ENCODE data around the gene TXLNA. TPM values are rescaled to one million over a fixed set of nuclear protein-coding genes. Genes with fewer than 3 reads are reported as not detected.
A peak's percentile ranks its signal among the peaks of the same experiment; 100 is the strongest.

TXLNA gene
- total and polyA plus RNA-seq, 2 experiments from 2014 or later, result 15.2 to 52.1 TPM

DNA sequence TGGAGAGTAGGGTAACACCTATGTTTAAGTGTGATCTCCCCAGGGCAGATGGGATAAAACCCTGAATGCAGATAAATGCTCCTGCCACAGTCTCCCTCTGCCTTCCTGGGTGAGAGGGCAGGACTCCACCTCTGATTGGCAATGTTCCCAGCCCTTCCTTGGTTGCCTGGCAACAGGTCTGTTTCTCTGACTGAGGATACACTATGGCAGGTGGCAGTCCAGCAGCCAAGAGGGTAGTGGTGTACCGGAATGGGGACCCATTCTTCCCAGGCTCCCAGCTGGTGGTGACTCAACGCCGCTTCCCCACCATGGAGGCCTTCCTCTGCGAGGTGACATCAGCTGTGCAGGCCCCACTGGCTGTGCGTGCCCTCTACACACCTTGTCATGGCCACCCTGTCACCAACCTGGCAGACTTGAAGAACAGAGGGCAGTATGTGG lies 29.4 kb downstream of the TXLNA start, which contains the start of gene DCDC2B:
DCDC2B (plus strand) TSS at position 199 of the 438 bp plus-strand sequence; CDS start at position 204, 5 bp downstream.
- H3K79me2 ChIP-seq (replicated peaks; ENCODE audit: insufficient read depth), result no peaks in the 10 kb centered on the region
- Mint-ChIP-seq H3K27me3 (ENCODE audit: insufficient read depth, low read depth, poor library complexity) (peaks cover 32% of the 10 kb centered on the region), H3K4me1 (peaks cover 6% of the 10 kb centered on the region), H3K36me3 (ENCODE audit: low read depth) (peaks cover 14% of the 10 kb centered on the region; the same call in 2 of the 3 replicates), H3K27ac (peak within 1 kb of the TSS; percentile 36; the same call in 1 of the 2 replicates), H3K9me3 (no peaks in the 10 kb centered on the region), H3K4me3 (no peak within 1 kb of the TSS)
- ATAC-seq (no peak), DNase-seq (ENCODE audit: low spot score) (peak; percentile 33)
- H3K27me3 ChIP-seq (ENCODE audit: insufficient read depth), result peaks cover 10% of the 10 kb centered on the region; the same call in 1 of the 2 replicates
- H3F3A ChIP-seq (replicated peaks; ENCODE audit: low read depth), result peaks cover 5% of the 10 kb centered on the region; the same call in 1 of the 2 replicates
- H3K4me3 ChIP-seq, result no peak within 1 kb of the TSS
- H3K36me3 ChIP-seq (ENCODE audit: insufficient read depth), result no peaks in the 10 kb centered on the region
- H3K4me2 ChIP-seq, result no peak within 1 kb of the TSS
- no peaks in the 10 kb centered on the region for H3K9me2 ChIP-seq (ENCODE audit: insufficient read depth)
- H3K4me1 ChIP-seq (ENCODE audit: insufficient read depth), result 0 out of 2 replicates have a peak, but pooled peaks cover 4% of the 10 kb centered on the region
- H4K20me1 ChIP-seq (replicated peaks; ENCODE audit: insufficient read depth), result no peaks in the 10 kb centered on the region
- H3K27ac ChIP-seq (ENCODE audit: low read depth), result no peak within 1 kb of the TSS
- TF ChIP-seq POLR2AphosphoS5 (IDR thresholded peaks at IDR 0.05; ENCODE audit: low read depth) (no peak), JUNB (IDR thresholded peaks at IDR 0.05; ENCODE audit: unreplicated experiment) (no peak), CREB1 (CRISPR knock-in tag; IDR thresholded peaks at IDR 0.05; ENCODE audit: low read depth) (no peak), NANOG (IDR thresholded peaks at IDR 0.05; ENCODE audit: borderline replicate concordance) (no peak), ZNF114 (CRISPR knock-in tag; IDR thresholded peaks at IDR 0.05) (no peak)
- TF ChIP-seq, protein P1, sequence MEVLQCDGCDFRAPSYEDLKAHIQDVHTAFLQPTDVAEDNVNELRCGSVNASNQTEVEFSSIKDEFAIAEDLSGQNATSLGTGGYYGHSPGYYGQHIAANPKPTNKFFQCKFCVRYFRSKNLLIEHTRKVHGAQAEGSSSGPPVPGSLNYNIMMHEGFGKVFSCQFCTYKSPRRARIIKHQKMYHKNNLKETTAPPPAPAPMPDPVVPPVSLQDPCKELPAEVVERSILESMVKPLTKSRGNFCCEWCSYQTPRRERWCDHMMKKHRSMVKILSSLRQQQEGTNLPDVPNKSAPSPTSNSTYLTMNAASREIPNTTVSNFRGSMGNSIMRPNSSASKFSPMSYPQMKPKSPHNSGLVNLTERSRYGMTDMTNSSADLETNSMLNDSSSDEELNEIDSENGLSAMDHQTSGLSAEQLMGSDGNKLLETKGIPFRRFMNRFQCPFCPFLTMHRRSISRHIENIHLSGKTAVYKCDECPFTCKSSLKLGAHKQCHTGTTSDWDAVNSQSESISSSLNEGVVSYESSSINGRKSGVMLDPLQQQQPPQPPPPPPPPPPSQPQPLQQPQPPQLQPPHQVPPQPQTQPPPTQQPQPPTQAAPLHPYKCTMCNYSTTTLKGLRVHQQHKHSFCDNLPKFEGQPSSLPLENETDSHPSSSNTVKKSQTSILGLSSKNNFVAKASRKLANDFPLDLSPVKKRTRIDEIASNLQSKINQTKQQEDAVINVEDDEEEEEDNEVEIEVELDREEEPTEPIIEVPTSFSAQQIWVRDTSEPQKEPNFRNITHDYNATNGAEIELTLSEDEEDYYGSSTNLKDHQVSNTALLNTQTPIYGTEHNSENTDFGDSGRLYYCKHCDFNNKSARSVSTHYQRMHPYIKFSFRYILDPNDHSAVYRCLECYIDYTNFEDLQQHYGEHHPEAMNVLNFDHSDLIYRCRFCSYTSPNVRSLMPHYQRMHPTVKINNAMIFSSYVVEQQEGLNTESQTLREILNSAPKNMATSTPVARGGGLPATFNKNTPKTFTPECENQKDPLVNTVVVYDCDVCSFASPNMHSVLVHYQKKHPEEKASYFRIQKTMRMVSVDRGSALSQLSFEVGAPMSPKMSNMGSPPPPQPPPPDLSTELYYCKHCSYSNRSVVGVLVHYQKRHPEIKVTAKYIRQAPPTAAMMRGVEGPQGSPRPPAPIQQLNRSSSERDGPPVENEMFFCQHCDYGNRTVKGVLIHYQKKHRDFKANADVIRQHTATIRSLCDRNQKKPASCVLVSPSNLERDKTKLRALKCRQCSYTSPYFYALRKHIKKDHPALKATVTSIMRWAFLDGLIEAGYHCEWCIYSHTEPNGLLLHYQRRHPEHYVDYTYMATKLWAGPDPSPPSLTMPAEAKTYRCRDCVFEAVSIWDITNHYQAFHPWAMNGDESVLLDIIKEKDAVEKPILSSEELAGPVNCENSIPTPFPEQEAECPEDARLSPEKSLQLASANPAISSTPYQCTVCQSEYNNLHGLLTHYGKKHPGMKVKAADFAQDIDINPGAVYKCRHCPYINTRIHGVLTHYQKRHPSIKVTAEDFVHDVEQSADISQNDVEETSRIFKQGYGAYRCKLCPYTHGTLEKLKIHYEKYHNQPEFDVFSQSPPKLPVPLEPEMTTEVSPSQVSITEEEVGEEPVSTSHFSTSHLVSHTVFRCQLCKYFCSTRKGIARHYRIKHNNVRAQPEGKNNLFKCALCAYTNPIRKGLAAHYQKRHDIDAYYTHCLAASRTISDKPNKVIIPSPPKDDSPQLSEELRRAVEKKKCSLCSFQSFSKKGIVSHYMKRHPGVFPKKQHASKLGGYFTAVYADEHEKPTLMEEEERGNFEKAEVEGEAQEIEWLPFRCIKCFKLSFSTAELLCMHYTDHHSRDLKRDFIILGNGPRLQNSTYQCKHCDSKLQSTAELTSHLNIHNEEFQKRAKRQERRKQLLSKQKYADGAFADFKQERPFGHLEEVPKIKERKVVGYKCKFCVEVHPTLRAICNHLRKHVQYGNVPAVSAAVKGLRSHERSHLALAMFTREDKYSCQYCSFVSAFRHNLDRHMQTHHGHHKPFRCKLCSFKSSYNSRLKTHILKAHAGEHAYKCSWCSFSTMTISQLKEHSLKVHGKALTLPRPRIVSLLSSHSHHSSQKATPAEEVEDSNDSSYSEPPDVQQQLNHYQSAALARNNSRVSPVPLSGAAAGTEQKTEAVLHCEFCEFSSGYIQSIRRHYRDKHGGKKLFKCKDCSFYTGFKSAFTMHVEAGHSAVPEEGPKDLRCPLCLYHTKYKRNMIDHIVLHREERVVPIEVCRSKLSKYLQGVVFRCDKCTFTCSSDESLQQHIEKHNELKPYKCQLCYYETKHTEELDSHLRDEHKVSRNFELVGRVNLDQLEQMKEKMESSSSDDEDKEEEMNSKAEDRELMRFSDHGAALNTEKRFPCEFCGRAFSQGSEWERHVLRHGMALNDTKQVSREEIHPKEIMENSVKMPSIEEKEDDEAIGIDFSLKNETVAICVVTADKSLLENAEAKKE (CRISPR knock-in tag; IDR thresholded peaks at IDR 0.05), result no peak
- TF ChIP-seq, protein P2, sequence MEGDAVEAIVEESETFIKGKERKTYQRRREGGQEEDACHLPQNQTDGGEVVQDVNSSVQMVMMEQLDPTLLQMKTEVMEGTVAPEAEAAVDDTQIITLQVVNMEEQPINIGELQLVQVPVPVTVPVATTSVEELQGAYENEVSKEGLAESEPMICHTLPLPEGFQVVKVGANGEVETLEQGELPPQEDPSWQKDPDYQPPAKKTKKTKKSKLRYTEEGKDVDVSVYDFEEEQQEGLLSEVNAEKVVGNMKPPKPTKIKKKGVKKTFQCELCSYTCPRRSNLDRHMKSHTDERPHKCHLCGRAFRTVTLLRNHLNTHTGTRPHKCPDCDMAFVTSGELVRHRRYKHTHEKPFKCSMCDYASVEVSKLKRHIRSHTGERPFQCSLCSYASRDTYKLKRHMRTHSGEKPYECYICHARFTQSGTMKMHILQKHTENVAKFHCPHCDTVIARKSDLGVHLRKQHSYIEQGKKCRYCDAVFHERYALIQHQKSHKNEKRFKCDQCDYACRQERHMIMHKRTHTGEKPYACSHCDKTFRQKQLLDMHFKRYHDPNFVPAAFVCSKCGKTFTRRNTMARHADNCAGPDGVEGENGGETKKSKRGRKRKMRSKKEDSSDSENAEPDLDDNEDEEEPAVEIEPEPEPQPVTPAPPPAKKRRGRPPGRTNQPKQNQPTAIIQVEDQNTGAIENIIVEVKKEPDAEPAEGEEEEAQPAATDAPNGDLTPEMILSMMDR (conservative IDR thresholded peaks at IDR 0.05; ENCODE audit: low read depth in 2 of 2), result no peak
- H2AFZ ChIP-seq, result no peak within 1 kb of the TSS

Data from GM23338 (cell line).